GM19238 (cell line): Measurements from ENCODE around the gene EDDM3A.
"Not testable (repeated sequence)": the region's sequence is repeated elsewhere in the genome, so short reads cannot be mapped to it uniquely, and the experiment has no call there.

Experiments
- DNase-seq: peaks from one replicate; pipeline ENCODE4 v3.0.0; 2011; ENCODE audit warnings: low spot score; ENCODE audit not compliant: insufficient read length

The EDDM3A gene

GRCh38 chr14:20745571-20746358 is at the start of gene EDDM3A:
Gene EDDM3A (plus strand): TSS chr14:20745887. CDS start chr14:20747581, 1,694 bp downstream.
- DNase-seq = no peak

- no peak for DNase-seq
Observed at GRCh38 chr14:20696764-20697163, 48.9 kb upstream of the EDDM3A start.

GRCh38 chr14:20697273-20698017 is 48.2 kb upstream of the EDDM3A start:
- DNase-seq = peak; percentile 44

GRCh38 chr14:20698018-20698329 is 47.7 kb upstream of the EDDM3A start:
- no peak for DNase-seq

- no peak for DNase-seq
Observed at GRCh38 chr14:20698934-20699333, 46.8 kb upstream of the EDDM3A start.

- no peak for DNase-seq
Observed at GRCh38 chr14:20699931-20700330, 45.8 kb upstream of the EDDM3A start.

GRCh38 chr14:20700965-20701364 is 44.7 kb upstream of the EDDM3A start:
- not testable (repeated sequence) for DNase-seq

GRCh38 chr14:20706657-20707355 is 38.9 kb upstream of the EDDM3A start:
- DNase-seq = no peak

GRCh38 chr14:20707622-20708021 is 38.1 kb upstream of the EDDM3A start:
- no peak for DNase-seq

- no peak for DNase-seq
Observed at GRCh38 chr14:20711261-20711660, 34.4 kb upstream of the EDDM3A start.

GRCh38 chr14:20711685-20712084 is 34.0 kb upstream of the EDDM3A start:
- DNase-seq = no peak

- no peak for DNase-seq
Observed at GRCh38 chr14:20712904-20713303, 32.8 kb upstream of the EDDM3A start.

GRCh38 chr14:20714593-20715250 is 31.0 kb upstream of the EDDM3A start:
- no peak for DNase-seq

GRCh38 chr14:20719777-20720176 is 25.9 kb upstream of the EDDM3A start:
- no peak for DNase-seq

- DNase-seq = no peak
Observed at GRCh38 chr14:20720741-20721140, 24.9 kb upstream of the EDDM3A start.

GRCh38 chr14:20722016-20722415 is 23.7 kb upstream of the EDDM3A start:
- DNase-seq = no peak

GRCh38 chr14:20723488-20723887 is 22.2 kb upstream of the EDDM3A start:
- DNase-seq = no peak

- DNase-seq = not testable (repeated sequence)
Observed at GRCh38 chr14:20726121-20726520, 19.6 kb upstream of the EDDM3A start.

GRCh38 chr14:20726531-20726930 is 19.2 kb upstream of the EDDM3A start:
- no peak for DNase-seq

- no peak for DNase-seq
Observed at GRCh38 chr14:20730891-20731290, 14.8 kb upstream of the EDDM3A start.

GRCh38 chr14:20732477-20732876 is 13.2 kb upstream of the EDDM3A start:
- no peak for DNase-seq
